HL-60 (cell line): Measurements from ENCODE around the gene CCDC186.

ENCODE experiments used
- DNase-seq, 2 experiments: peaks; one replicate each; pipeline ENCODE4 v3.0.0-alpha.2; 2010 to 2020; ENCODE audit warnings: low read depth in 1 of 2, low spot score in 1 of 2
- H3K27ac ChIP-seq: fragments of 250-450 bp; sonication (Bioruptor Pico); replicated peaks from 2 replicates; pipeline ENCODE4 v1.5.1; 2020; ENCODE audit warnings: mild to moderate bottlenecking, moderate library complexity
- H3K27me3 ChIP-seq: fragments of 250-450 bp; sonication (Bioruptor Pico); 2 replicates; pipeline ENCODE4 v1.5.1; 2021; ENCODE audit warnings: mild to moderate bottlenecking, moderate library complexity; ENCODE audit not compliant: insufficient read depth, poor library complexity, severe bottlenecking
- H3K4me3 ChIP-seq: replicated peaks from 2 replicates; pipeline ENCODE4 v1.5.1; 2011; ENCODE audit warnings: mild to moderate bottlenecking, control low read depth, low read length; ENCODE audit not compliant: insufficient read depth
- GABPA ChIP-seq: IDR thresholded peaks from 2 replicates; pipeline ENCODE4 v1.6.1; 2012; ENCODE audit warnings: low read depth
- POLR2AphosphoS5 ChIP-seq: IDR thresholded peaks from 2 replicates; pipeline ENCODE4 v1.6.1; 2012; ENCODE audit warnings: low read depth
- SPI1 ChIP-seq: IDR thresholded peaks from 2 replicates; pipeline ENCODE4 v1.6.1; 2012; ENCODE audit warnings: low read depth, mild to moderate bottlenecking, borderline replicate concordance
- TF ChIP-seq, protein P1 (sequence below): IDR thresholded peaks from 2 replicates; pipeline ENCODE4 v1.6.1; 2012; ENCODE audit warnings: low read depth; ENCODE audit not compliant: insufficient replicate concordance
- TF ChIP-seq, protein P2 (sequence below): IDR thresholded peaks from one replicate; pipeline ENCODE4 v1.5.1; 2011; ENCODE audit warnings: low read length, control low read depth, inconsistent platforms; ENCODE audit not compliant: insufficient read depth

Gene CCDC186

DNA sequence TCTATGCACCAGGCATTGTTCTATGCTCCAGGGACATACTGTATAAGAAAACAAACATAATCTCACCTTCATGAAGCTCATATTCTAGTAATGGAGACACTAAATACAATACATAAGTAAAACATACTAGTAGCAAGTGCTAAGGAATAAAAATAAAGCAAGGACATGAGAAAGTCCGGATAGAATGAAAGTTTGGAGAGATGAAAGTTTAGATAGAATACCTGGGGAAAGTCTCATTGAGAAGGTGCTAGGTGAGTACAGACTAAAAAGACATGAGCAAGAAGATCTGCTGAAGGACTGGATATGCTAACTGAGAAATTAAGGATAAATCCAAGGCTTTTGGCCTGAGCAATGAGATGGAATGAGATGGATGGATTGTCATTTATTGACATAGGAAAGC is 34.0 kb downstream of the CCDC186 start:
- DNase-seq, result no peak
- TF ChIP-seq GABPA (no peak), POLR2AphosphoS5 (no peak), SPI1 (no peak)
- TF ChIP-seq, protein P1, sequence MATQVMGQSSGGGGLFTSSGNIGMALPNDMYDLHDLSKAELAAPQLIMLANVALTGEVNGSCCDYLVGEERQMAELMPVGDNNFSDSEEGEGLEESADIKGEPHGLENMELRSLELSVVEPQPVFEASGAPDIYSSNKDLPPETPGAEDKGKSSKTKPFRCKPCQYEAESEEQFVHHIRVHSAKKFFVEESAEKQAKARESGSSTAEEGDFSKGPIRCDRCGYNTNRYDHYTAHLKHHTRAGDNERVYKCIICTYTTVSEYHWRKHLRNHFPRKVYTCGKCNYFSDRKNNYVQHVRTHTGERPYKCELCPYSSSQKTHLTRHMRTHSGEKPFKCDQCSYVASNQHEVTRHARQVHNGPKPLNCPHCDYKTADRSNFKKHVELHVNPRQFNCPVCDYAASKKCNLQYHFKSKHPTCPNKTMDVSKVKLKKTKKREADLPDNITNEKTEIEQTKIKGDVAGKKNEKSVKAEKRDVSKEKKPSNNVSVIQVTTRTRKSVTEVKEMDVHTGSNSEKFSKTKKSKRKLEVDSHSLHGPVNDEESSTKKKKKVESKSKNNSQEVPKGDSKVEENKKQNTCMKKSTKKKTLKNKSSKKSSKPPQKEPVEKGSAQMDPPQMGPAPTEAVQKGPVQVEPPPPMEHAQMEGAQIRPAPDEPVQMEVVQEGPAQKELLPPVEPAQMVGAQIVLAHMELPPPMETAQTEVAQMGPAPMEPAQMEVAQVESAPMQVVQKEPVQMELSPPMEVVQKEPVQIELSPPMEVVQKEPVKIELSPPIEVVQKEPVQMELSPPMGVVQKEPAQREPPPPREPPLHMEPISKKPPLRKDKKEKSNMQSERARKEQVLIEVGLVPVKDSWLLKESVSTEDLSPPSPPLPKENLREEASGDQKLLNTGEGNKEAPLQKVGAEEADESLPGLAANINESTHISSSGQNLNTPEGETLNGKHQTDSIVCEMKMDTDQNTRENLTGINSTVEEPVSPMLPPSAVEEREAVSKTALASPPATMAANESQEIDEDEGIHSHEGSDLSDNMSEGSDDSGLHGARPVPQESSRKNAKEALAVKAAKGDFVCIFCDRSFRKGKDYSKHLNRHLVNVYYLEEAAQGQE, result no peak
- TF ChIP-seq, protein P2, sequence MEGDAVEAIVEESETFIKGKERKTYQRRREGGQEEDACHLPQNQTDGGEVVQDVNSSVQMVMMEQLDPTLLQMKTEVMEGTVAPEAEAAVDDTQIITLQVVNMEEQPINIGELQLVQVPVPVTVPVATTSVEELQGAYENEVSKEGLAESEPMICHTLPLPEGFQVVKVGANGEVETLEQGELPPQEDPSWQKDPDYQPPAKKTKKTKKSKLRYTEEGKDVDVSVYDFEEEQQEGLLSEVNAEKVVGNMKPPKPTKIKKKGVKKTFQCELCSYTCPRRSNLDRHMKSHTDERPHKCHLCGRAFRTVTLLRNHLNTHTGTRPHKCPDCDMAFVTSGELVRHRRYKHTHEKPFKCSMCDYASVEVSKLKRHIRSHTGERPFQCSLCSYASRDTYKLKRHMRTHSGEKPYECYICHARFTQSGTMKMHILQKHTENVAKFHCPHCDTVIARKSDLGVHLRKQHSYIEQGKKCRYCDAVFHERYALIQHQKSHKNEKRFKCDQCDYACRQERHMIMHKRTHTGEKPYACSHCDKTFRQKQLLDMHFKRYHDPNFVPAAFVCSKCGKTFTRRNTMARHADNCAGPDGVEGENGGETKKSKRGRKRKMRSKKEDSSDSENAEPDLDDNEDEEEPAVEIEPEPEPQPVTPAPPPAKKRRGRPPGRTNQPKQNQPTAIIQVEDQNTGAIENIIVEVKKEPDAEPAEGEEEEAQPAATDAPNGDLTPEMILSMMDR, result no peak
- H3K27me3 ChIP-seq, result no peaks in the 10 kb centered on the region
- H3K27ac ChIP-seq, result no peak overlapping the region
- no peak overlapping the region for H3K4me3 ChIP-seq

DNA sequence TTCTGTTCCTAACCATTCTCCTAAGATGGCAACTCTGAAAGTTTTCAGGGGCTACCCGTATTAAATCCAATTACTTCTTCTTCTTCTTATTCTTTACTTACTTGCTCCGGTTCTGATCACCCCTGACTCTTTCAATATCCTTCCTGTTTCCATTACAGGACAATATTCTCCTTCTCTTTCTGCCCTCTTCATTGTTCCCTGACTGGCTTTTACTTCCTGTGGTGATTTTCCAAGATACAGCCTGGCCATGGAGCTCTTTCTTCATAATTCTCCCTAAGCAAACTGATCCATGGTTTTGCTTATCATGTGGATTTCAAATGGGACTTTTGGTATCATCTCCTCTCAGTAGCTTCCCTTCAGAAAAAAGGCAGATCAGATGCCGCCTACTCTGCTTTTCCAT is 35.4 kb downstream of the CCDC186 start:
- Histone ChIP-seq H3K27me3 (no peaks in the 10 kb centered on the region), H3K27ac (no peak overlapping the region)
- DNase-seq, result no peak

DNA sequence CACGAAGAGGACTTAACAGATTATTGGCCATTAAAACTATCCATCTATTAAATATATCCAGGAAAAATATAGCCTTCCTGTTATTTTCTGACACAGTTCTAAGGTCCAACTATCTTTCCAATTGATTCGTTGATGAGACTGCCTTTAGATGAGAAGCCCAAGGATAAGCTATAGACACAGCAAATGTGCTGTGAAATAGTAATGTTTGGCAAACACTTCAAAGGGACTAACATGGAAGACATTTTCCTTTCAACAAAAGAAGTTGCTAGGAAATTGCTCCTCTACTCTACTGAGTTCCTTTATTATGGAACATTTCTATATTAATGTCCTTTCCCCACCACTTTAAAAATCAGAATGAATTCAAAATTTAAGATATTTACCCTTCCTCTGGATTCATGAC is 38.5 kb downstream of the CCDC186 start:
- Histone ChIP-seq H3K4me3 (no peak overlapping the region), H3K27me3 (no peaks in the 10 kb centered on the region), H3K27ac (no peak overlapping the region)
- TF ChIP-seq, protein P2, result no peak
- no peak for TF ChIP-seq GABPA
- TF ChIP-seq, protein P1, result no peak
- TF ChIP-seq POLR2AphosphoS5, result no peak
- no peak for TF ChIP-seq SPI1
- no peak for DNase-seq

More for the DNA sequence above, 35.4 kb downstream of the CCDC186 start:
- TF ChIP-seq GABPA (no peak), SPI1 (no peak), POLR2AphosphoS5 (no peak)
- TF ChIP-seq, protein P2, result no peak
- TF ChIP-seq, protein P1, result no peak
- no peak overlapping the region for H3K4me3 ChIP-seq
